ENCODE data around the gene PNN. TPM values are rescaled to one million over a fixed set of nuclear protein-coding genes. Genes with fewer than 3 reads are reported as not detected.

The PNN gene
- total and polyA plus RNA-seq, 9 of the 15 experiments (the other 6 are each of a cell fraction or from before 2014, with no cell fraction given): 30.2 to 188 (median 69.7) TPM

DNA sequence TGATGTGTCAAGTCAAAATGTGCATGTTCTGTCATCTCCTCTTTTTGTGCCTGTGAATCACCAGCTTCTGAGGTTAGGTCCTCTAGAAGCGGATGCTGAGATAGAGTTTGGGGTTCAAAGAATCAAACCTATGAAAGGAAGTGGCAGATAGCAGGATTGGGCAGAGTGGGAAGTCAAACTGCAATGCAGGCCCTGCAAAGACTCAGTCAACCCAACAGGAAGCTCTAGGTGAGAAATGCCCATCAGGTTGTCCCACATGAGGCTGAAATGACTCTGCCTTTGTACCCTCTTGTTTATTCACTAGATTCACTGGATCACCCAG is 54.1 kb downstream of the PNN start:
- ChIA-PET POLR2A (interaction anchor here (0.5 kb wide), 1 partner anchor 118 kb away, joined by 3 read pairs; no protein-coding TSS in a partner anchor), CTCF (ENCODE audit: low intra/inter-chr PET ratio) (no interaction called here)
- peaks cover 0 to 20% of the 10 kb centered on the region in 2 experiments; a peak in 3 of 5 replicates for H3K4me1 ChIP-seq (replicated peaks in 1 of 2; ENCODE audit: control insufficient read depth in 2 of 2, insufficient read depth in 2 of 2, low read length in 2 of 2)
- FAIRE-seq: no peak
- WGBS (ENCODE audit: insufficient coverage, low coverage, missing lambda C conversion rate): 58% methylated on average over 1 of the region's 1 CpG
- H3K36me3 ChIP-seq (ENCODE audit: control insufficient read depth, insufficient read depth, low read length): no peaks in the 10 kb centered on the region
- in situ Hi-C loops (cut with MboI): no loop called here
- H3K9me1 ChIP-seq (ENCODE audit: control insufficient read depth, insufficient read depth, low read length): no peaks in the 10 kb centered on the region
- intact Hi-C loops (cut with micrococcal nuclease): no loop called here
- H3K9ac ChIP-seq (ENCODE audit: insufficient read depth in 1 of 2, low read depth in 2 of 2, low read length in 2 of 2): no peak overlapping the region
- DNase-seq (ENCODE audit: extremely low read depth in 1 of 4, low spot score in 3 of 4): peak in 1 of 4 experiments; percentile 9
- peak overlapping the region; percentile 30; the same call in 1 of the 3 replicates for H3K27ac ChIP-seq (ENCODE audit: extremely low read depth, low read depth, low read length)
- H3K79me2 ChIP-seq (ENCODE audit: control insufficient read depth, insufficient read depth, low read length): no peaks in the 10 kb centered on the region
- H3K4me2 ChIP-seq (ENCODE audit: insufficient read depth, low read length): no peak overlapping the region
- no peak overlapping the region for H3K4me3 ChIP-seq
- ATAC-seq: no peak
- no TSS peak for BruUV-seq (replicated peaks)
- H2AFZ ChIP-seq (ENCODE audit: low read depth, low read length): peak overlapping the region; percentile 48
- H3K27me3 ChIP-seq (ENCODE audit: control insufficient read depth in 2 of 2, insufficient read depth in 2 of 2, low read length in 2 of 2): no peaks in the 10 kb centered on the region
- H3K9me3 ChIP-seq (replicated peaks; ENCODE audit: control insufficient read depth, insufficient read depth, low read depth, low read length): no peaks in the 10 kb centered on the region
- H4K20me1 ChIP-seq (replicated peaks; ENCODE audit: control insufficient read depth, insufficient read depth, low read length): no peaks in the 10 kb centered on the region
- TF ChIP-seq FIP1L1 (IDR thresholded peaks at IDR 0.05; ENCODE audit: low read depth, low read length, poor library complexity, severe bottlenecking) (no peak), ZNF436 (CRISPR knock-in tag; IDR thresholded peaks at IDR 0.05) (no peak), SRSF9 (IDR thresholded peaks at IDR 0.05; ENCODE audit: borderline replicate concordance, low read depth, low read length) (no peak), HDGF (IDR thresholded peaks at IDR 0.05) (no peak), HNRNPLL (IDR thresholded peaks at IDR 0.05; ENCODE audit: low read depth, low read length, poor library complexity, severe bottlenecking) (no peak), RAD21 (CRISPR knock-in tag; conservative IDR thresholded peaks at IDR 0.05 in 1 of 2, IDR thresholded peaks at IDR 0.05 in 1 of 2) (no peak), POLR2AphosphoS2 (IDR thresholded peaks at IDR 0.05; ENCODE audit: low read length) (no peak), NRF1 (conservative IDR thresholded peaks at IDR 0.05 in 1 of 2, IDR thresholded peaks at IDR 0.05 in 1 of 2) (no peak), MIER1 (IDR thresholded peaks at IDR 0.05; ENCODE audit: low read depth) (no peak), RFX1 (IDR thresholded peaks at IDR 0.05) (no peak), ZNF695 (CRISPR knock-in tag; IDR thresholded peaks at IDR 0.05) (no peak), SP2 (IDR thresholded peaks at IDR 0.05; ENCODE audit: extremely low read depth, low read depth, low read length, poor library complexity, severe bottlenecking) (no peak), CREB3 (tag; conservative IDR thresholded peaks at IDR 0.05; ENCODE audit: low read depth) (no peak)
- TF ChIP-seq, protein P1, sequence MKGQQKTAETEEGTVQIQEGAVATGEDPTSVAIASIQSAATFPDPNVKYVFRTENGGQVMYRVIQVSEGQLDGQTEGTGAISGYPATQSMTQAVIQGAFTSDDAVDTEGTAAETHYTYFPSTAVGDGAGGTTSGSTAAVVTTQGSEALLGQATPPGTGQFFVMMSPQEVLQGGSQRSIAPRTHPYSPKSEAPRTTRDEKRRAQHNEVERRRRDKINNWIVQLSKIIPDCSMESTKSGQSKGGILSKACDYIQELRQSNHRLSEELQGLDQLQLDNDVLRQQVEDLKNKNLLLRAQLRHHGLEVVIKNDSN (CRISPR knock-in tag; IDR thresholded peaks at IDR 0.05): no peak
- TF ChIP-seq, protein P2, sequence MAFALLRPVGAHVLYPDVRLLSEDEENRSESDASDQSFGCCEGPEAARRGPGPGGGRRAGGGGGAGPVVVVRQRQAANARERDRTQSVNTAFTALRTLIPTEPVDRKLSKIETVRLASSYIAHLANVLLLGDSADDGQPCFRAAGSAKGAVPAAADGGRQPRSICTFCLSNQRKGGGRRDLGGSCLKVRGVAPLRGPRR (CRISPR knock-in tag; IDR thresholded peaks at IDR 0.05): no peak
- TF ChIP-seq, protein P3, sequence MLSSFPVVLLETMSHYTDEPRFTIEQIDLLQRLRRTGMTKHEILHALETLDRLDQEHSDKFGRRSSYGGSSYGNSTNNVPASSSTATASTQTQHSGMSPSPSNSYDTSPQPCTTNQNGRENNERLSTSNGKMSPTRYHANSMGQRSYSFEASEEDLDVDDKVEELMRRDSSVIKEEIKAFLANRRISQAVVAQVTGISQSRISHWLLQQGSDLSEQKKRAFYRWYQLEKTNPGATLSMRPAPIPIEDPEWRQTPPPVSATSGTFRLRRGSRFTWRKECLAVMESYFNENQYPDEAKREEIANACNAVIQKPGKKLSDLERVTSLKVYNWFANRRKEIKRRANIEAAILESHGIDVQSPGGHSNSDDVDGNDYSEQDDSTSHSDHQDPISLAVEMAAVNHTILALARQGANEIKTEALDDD (IDR thresholded peaks at IDR 0.05): no peak
- TF ChIP-seq, protein P4, sequence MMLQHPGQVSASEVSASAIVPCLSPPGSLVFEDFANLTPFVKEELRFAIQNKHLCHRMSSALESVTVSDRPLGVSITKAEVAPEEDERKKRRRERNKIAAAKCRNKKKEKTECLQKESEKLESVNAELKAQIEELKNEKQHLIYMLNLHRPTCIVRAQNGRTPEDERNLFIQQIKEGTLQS (IDR thresholded peaks at IDR 0.05): no peak
- TF ChIP-seq, protein P4 (CRISPR knock-in tag; conservative IDR thresholded peaks at IDR 0.05): no peak

Measured in K562 (cell line).